ENCODE results near the gene ACAD11.
"Not testable (repeated sequence)": the region's sequence is repeated elsewhere in the genome, so short reads cannot be mapped to it uniquely, and the experiment has no call there.

ACAD11 gene

GRCh38 chr3:132605374-132605792 lies 54.2 kb downstream of the ACAD11 start:
- TF ChIP-seq, protein P1, sequence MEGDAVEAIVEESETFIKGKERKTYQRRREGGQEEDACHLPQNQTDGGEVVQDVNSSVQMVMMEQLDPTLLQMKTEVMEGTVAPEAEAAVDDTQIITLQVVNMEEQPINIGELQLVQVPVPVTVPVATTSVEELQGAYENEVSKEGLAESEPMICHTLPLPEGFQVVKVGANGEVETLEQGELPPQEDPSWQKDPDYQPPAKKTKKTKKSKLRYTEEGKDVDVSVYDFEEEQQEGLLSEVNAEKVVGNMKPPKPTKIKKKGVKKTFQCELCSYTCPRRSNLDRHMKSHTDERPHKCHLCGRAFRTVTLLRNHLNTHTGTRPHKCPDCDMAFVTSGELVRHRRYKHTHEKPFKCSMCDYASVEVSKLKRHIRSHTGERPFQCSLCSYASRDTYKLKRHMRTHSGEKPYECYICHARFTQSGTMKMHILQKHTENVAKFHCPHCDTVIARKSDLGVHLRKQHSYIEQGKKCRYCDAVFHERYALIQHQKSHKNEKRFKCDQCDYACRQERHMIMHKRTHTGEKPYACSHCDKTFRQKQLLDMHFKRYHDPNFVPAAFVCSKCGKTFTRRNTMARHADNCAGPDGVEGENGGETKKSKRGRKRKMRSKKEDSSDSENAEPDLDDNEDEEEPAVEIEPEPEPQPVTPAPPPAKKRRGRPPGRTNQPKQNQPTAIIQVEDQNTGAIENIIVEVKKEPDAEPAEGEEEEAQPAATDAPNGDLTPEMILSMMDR (IDR thresholded peaks at IDR 0.05; ENCODE audit: control extremely low read depth, extremely low read depth, low read depth, missing control alignments), result no peak
- ChIA-PET CTCF (no interaction called here), POLR2A (no interaction called here)
- no peak for DNase-seq (ENCODE audit: extremely low spot score)

GRCh38 chr3:132600614-132601013 lies 59.0 kb downstream of the ACAD11 start:
- DNase-seq (ENCODE audit: extremely low spot score); CTCF ChIA-PET; POLR2A ChIA-PET: not testable (repeated sequence)

DNA sequence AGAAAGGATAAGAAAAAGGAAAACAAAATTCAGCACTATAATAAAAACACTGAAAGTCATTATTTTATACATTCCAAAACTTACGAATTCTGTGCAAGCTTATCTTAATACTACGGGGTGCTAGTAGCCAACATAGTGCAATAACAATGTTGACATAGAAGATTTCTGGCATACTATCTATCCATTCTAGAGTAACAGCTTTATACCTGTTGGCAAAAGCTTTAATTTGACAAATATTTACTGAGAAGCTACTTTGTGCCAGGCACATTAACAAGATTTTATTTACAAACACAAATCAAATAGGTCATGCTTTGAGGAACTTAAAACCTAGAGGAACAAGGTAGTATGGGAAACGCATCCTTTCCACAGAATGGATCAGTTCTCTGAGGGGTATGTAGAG lies 61.4 kb downstream of the ACAD11 start:
- TF ChIP-seq, protein P1 (IDR thresholded peaks at IDR 0.05; ENCODE audit: control extremely low read depth, extremely low read depth, low read depth, missing control alignments), result no peak
- ChIA-PET POLR2A (no interaction called here), CTCF (no interaction called here)
- no peak for DNase-seq (ENCODE audit: extremely low spot score)

GRCh38 chr3:132597660-132598059 lies 61.9 kb downstream of the ACAD11 start:
- TF ChIP-seq, protein P1 (IDR thresholded peaks at IDR 0.05; ENCODE audit: control extremely low read depth, extremely low read depth, low read depth, missing control alignments), result no peak
- CTCF ChIA-PET, result interaction anchor here (0.8 kb wide), 1 partner anchor 22 kb away, joined by 3 read pairs; no protein-coding TSS in a partner anchor
- DNase-seq (ENCODE audit: extremely low spot score), result no peak
- POLR2A ChIA-PET, result no interaction called here

DNA sequence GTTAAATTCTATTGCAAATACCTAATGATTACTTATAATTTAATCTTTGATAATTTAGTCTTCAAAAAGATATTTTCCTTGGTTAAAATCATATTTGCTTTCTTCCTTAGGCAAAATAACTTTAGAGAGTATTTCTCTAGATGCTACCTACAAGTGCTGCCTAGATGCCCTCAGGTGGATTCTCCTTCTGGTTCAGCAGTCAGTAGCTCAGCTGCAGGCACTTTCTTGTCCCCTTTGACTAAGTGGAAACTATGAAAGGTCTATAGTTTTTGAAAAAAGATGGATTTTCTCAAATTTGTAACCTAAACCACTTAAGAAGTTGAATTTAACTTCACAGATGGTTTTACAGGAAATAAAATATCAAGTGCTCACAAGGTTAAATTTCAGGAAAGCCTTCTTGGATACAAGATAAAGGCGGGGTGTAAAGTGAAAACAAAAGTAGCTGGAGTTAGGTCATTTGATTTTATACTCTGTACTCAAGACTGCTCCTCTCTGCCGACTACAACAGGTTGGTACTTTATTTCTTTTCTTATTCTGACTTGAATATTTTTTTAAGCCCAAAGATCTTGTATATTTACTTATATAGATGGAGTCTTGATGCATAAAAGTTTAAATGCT lies 62.7 kb downstream of the ACAD11 start, which contains the start of gene ACKR4:
Gene ACKR4, plus strand, starts transcription at position 455 of the 618 bp plus-strand sequence. CDS start 3,128 bp downstream, outside the sequence.
- TF ChIP-seq, protein P1 (IDR thresholded peaks at IDR 0.05; ENCODE audit: control extremely low read depth, extremely low read depth, low read depth, missing control alignments), result no peak
- CTCF ChIA-PET, result interaction anchor here (0.8 kb wide), 1 partner anchor 23 kb away, joined by 3 read pairs; no protein-coding TSS in a partner anchor
- POLR2A ChIA-PET, result no interaction called here
- DNase-seq (ENCODE audit: extremely low spot score), result no peak

- POLR2A ChIA-PET, result no interaction called here
- TF ChIP-seq, protein P1 (IDR thresholded peaks at IDR 0.05; ENCODE audit: control extremely low read depth, extremely low read depth, low read depth, missing control alignments), result no peak
- CTCF ChIA-PET, result no interaction called here
- no peak for DNase-seq (ENCODE audit: extremely low spot score)
These were observed 63.3 kb downstream of the ACAD11 start for GRCh38 chr3:132596326-132596725.

DNA sequence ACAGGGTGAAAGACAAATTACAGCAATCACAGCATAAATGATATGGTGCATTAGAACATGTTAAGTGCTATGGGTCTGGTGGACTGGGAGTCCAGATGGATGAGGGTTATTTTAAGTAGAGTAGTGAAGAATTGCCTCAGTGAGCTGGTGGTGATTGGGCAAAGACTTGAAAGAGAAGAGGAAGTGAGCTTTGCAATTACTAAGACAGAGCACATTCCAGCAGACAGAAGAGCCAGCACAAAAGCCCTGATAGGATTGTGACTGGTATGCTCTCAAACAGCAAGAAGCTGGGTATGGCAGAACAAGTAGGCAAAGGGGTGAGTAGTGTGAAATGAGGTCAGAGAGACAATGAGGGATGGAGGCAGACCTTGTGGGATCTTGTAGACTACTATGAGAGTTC lies 64.6 kb downstream of the ACAD11 start:
- no peak for DNase-seq (ENCODE audit: extremely low spot score)
- POLR2A ChIA-PET, result no interaction called here
- TF ChIP-seq, protein P1 (IDR thresholded peaks at IDR 0.05; ENCODE audit: control extremely low read depth, extremely low read depth, low read depth, missing control alignments), result no peak
- CTCF ChIA-PET, result interaction anchor here (1.1 to 2.6 kb wide), 3 partner anchors 13 to 59 kb away, joined by 3 to 12 read pairs (median 10); no protein-coding TSS in a partner anchor

All from GM10248 (cell line).